ENCODE results near the gene HCST. TPM values are rescaled to one million over a fixed set of nuclear protein-coding genes. Genes with fewer than 3 reads are reported as not detected.
"Not testable (repeated sequence)": the region's sequence is repeated elsewhere in the genome, so short reads cannot be mapped to it uniquely, and the experiment has no call there.

The HCST gene
- total RNA-seq, 1 donor from 2014 or later, result 0.40 TPM

- DNase-seq (ENCODE audit: low read depth in 2 of 2), result no peak
These were observed 2.2 kb downstream of the HCST start for GRCh38 chr19:35904311-35905068.

- no peak for DNase-seq (ENCODE audit: low read depth in 2 of 2)
These were observed 2.9 kb downstream of the HCST start for GRCh38 chr19:35905178-35905727.

GRCh38 chr19:35907377-35907745, 5.0 kb downstream of the HCST start:
- DNase-seq (ENCODE audit: low read depth in 2 of 2), result no peak

- no peak for DNase-seq (ENCODE audit: low read depth in 2 of 2)
These were observed 5.7 kb downstream of the HCST start, which contains the start of gene TYROBP for GRCh38 chr19:35908010-35908441. Gene TYROBP (minus strand): TSS chr19:35908295. CDS start chr19:35908228, 67 bp downstream.

- no peak for DNase-seq (ENCODE audit: low read depth in 2 of 2)
These were observed 6.8 kb downstream of the HCST start for GRCh38 chr19:35908973-35909683.

GRCh38 chr19:35909684-35910035, 7.3 kb downstream of the HCST start:
- DNase-seq (ENCODE audit: low read depth in 2 of 2), result no peak

- not testable (repeated sequence) for DNase-seq (ENCODE audit: low read depth in 2 of 2)
These were observed 8.0 kb downstream of the HCST start for GRCh38 chr19:35910355-35910754.

- DNase-seq (ENCODE audit: low read depth in 2 of 2), result no peak
These were observed 8.8 kb downstream of the HCST start for GRCh38 chr19:35911173-35911572.

GRCh38 chr19:35911790-35912189, 9.5 kb downstream of the HCST start:
- DNase-seq (ENCODE audit: low read depth in 2 of 2), result no peak

- no peak for DNase-seq (ENCODE audit: low read depth in 2 of 2)
These were observed 11.3 kb downstream of the HCST start for GRCh38 chr19:35913589-35913988.

- DNase-seq (ENCODE audit: low read depth in 2 of 2), result no peak
These were observed 13.1 kb downstream of the HCST start for GRCh38 chr19:35915443-35915842.

- no peak for DNase-seq (ENCODE audit: low read depth in 2 of 2)
These were observed 17.0 kb downstream of the HCST start for GRCh38 chr19:35919306-35919705.

GRCh38 chr19:35921012-35921411, 18.7 kb downstream of the HCST start:
- no peak for DNase-seq (ENCODE audit: low read depth in 2 of 2)

GRCh38 chr19:35925501-35925900, 23.2 kb downstream of the HCST start:
- no peak for DNase-seq (ENCODE audit: low read depth in 2 of 2)

GRCh38 chr19:35928507-35928906, 26.2 kb downstream of the HCST start:
- DNase-seq (ENCODE audit: low read depth in 2 of 2), result no peak

GRCh38 chr19:35929876-35930275, 27.5 kb downstream of the HCST start:
- DNase-seq (ENCODE audit: low read depth in 2 of 2), result no peak

GRCh38 chr19:35931161-35931873, 29.0 kb downstream of the HCST start:
- DNase-seq (ENCODE audit: low read depth in 2 of 2), result peak; percentile 100

GRCh38 chr19:35931874-35932202, 29.5 kb downstream of the HCST start:
- no peak for DNase-seq (ENCODE audit: low read depth in 2 of 2)

GRCh38 chr19:35932291-35932936, 30.1 kb downstream of the HCST start:
- no peak for DNase-seq (ENCODE audit: low read depth in 2 of 2)

- peak; percentile 69 to 75 for DNase-seq (ENCODE audit: low read depth in 2 of 2)
These were observed 33.8 kb downstream of the HCST start, which contains the start of gene LRFN3 for GRCh38 chr19:35935911-35936737. Gene LRFN3 (plus strand): TSS chr19:35936374. CDS start chr19:35939426, 3,052 bp downstream.
